HG03432 (cell line): ENCODE results near the gene ZNRF1.
"Not testable (repeated sequence)": the region's sequence is repeated elsewhere in the genome, so short reads cannot be mapped to it uniquely, and the experiment has no call there.

Experiments used
- ATAC-seq: cut with Tn5 transposase; IDR thresholded peaks from one replicate; pipeline ENCODE4 v1.9.1; 2021; ENCODE audit warnings: mild to moderate bottlenecking, moderate library complexity; ENCODE audit not compliant: unreplicated experiment

ZNRF1 gene

DNA sequence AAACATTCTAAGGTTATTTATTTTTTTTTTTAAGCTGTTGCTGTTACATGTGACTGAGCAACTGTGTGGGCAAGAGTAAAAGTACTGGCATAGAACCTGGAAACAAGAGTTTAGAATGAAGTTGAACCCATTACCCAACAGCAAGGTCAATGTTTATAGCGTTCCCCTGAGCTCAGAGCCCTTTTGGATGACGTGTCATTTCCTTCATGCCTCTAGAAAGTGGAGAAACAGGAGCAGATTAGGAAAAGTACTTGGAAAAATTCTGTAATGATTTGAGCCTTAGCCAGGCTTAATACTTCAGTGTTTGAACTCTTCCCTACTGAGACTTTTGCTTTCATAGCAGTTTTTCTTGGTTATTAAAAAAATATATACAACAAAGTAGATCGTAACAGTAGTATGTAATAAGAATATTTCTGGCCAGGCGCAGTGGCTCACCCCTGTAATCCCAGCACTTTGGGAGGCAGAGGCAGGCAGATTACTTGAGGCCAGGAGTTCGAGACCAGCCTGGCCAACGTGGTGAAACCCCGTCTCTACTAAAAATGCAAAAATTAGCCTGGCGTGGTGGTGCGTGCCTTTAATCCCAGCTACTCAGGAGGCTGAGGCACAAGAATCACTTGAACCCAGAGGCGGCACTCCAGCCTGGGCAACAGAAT, 27.5 kb downstream of the ZNRF1 start:
- ATAC-seq: not testable (repeated sequence)

GRCh38 chr16:75026892-75027391, 28.1 kb downstream of the ZNRF1 start:
- no peak for ATAC-seq

DNA sequence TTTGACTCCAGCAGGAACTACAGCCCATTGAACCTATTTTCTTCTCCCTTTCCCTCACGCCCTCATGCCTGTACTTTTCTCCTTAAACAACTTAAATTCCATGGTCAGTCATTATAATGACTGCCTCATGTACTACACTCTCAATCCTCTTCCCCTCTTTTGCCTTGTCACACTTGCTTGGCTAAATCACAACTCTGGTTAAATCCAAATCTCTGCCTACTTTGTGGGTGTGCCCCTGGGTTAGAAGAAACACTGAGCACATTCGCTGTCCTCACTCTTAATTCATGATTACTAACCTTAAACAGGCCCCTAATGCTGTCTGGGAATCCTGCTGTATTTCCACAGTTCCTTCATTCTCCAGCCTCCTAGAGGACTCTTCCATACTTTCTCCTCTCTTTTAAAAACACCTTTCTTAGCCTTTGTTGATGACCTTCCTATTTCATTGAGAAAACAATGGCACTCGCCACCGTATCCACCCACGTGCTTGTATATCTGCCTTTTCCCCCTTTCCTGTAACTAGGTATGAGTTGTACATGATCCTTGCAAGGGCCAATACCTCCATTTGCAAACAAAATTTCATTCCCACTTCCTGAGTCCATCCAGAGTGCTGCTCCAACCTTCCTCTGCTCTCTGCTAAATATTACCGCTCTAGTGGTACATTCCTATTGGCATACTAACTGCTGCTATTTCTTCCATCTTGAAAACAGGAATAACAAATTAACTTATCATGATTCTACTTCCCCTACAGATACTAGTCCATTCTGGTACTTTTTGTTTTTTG, 28.9 kb downstream of the ZNRF1 start:
- ATAC-seq: no peak

GRCh38 chr16:75028544-75029135, 29.8 kb downstream of the ZNRF1 start:
- no peak for ATAC-seq

- ATAC-seq: no peak
Observed at GRCh38 chr16:75029854-75030253, 31.0 kb downstream of the ZNRF1 start.

DNA sequence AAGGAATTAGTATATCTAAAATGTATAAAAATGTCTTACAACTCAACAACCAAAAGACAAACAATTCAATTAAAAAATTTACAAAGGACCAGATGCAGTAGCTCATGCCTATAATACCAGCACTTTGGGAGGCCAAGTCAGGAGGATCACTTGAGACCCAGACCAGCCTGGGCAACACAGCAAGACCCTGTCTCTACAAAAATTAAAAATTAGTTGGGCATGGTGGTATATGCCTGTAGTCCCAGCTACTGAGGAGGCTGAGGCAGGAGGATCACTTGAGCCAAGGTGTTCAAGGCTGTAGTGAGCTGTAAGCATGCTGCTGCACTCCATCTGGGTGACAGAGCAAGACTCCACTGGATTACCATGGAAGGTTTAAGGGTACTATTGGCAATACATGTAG, 33.8 kb downstream of the ZNRF1 start:
- no peak for ATAC-seq

DNA sequence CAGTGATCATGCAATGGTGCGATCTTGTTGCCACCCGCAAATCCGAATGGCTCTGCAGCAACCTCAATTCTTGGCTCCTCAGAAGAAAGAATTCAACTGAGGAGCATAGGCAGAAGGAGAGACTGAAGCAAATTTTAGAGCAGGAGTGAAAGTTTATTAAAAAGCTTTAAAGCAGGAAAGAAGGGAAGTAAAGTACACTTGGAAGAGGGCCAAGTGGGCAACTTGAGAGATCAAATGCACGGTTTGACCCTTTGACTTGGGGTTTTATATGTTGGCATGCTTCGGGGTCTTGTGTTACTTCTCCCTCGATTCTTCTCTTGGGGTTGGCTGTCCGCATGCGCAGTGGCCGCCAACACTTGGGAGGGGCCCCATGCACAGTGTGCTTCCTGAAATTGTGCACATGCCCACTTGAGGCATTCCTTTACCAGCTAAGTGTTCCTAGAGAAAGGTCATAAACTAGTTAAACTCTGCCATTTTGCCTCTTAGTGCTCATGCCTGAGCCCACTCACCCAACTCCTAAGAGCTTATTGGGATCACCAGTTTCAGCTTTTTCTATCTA, 36.7 kb downstream of the ZNRF1 start:
- no peak for ATAC-seq

- no peak for ATAC-seq
Observed at GRCh38 chr16:75038036-75038858, 39.4 kb downstream of the ZNRF1 start.

GRCh38 chr16:75039941-75040340, 41.1 kb downstream of the ZNRF1 start:
- ATAC-seq: no peak

- no peak for ATAC-seq
Observed at GRCh38 chr16:75042426-75043174, 43.8 kb downstream of the ZNRF1 start.

DNA sequence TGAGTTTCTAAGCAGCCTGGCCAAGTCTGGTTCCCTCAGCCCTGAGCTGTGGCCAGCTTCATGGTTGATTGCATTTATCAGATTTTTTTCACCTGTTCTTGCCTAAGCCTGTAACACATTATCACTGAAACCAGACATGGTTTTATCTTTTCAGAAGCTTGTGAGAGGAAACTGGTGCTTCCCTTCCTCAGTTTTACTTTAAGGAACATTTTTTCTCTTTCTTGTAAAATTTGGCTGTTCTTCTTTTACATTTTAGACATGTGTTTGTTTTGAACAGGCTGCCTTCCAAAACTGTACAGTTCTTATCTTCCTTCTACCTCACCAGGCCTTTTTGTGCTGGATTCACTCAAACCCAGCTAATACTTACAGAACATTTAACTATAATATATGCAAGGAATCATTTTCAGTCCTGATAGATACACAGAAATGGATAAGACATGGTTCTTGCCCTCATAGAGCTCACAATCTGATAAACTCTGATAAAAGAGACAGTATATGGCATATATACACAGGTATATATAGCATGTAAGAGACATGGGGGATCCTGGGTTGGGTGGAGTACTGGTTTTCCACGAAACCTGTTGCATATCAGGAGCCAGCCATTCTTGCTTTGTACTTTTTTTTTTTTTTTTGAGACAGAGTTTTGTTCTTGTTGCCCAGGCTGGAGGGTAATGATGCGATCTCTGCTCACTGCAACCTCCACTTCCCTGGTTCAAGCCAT, 44.5 kb downstream of the ZNRF1 start:
- peak; percentile 83 for ATAC-seq

DNA sequence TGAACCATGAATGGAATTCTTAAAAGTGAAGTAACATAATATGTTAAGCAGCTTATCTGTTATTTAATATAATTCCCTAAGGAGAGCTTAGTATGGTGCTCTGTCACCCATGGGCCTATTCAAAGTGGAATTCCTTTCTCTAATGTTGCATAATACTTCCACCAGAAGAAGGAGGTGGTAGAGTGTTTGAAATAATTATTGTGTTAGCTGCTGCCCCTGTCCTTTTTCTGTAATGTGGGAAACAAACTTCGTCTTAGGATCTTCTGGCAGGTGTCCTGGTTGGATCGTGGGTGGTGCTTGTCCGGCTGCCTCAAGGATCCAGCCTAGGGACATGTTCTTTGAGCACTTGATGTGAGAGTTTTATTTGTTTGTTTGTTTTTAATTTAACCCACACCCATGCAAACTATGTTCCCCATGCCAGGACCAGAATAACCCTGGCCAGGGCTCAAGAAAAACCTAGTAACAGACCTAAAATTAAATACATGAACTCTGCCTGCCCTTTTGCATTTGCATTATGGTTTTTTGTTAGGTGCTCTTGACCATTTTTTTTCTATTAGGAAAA, 46.1 kb downstream of the ZNRF1 start:
- no peak for ATAC-seq

- ATAC-seq: no peak
Observed at GRCh38 chr16:75045424-75045823, 46.6 kb downstream of the ZNRF1 start.

DNA sequence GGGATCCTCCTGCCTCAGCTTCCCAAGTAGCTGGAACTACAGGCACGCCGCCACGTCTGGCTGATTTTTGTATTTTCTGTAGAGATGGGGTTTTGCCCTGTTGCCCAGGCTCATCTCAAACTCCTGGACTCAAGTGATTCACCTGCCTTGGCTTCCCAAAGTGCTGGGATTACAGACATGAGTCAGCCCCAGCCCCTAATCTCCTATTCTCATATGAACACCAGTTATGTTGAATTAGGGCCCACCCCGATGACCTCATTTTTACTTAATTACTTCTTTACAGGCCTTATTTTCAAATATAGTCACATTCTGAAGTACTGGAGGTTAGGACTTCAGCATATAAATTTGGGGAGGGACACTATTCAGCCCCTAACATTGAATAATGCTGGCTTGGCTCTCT, 49.2 kb downstream of the ZNRF1 start:
- ATAC-seq: no peak

DNA sequence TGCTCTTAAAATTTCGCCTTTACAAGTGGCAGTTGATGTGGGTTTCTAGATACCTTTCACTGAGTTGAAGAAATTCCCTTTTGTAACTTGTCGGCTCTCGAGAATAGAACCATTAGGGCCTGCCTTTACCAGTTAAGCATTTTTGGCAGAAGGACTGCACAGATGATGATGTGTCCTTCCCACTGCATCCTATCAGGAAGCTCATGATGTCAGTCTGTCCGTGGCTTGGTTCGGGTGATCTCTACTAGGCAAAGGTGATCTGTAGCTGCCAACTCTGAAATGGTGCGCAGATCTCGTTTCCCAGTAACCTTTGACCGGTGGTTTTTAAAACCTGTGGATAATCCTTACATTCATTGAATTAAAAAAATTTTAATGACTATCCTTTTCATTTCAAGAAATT, 49.7 kb downstream of the ZNRF1 start:
- ATAC-seq: no peak

- no peak for ATAC-seq
Observed at GRCh38 chr16:75052481-75053202, 53.8 kb downstream of the ZNRF1 start.

DNA sequence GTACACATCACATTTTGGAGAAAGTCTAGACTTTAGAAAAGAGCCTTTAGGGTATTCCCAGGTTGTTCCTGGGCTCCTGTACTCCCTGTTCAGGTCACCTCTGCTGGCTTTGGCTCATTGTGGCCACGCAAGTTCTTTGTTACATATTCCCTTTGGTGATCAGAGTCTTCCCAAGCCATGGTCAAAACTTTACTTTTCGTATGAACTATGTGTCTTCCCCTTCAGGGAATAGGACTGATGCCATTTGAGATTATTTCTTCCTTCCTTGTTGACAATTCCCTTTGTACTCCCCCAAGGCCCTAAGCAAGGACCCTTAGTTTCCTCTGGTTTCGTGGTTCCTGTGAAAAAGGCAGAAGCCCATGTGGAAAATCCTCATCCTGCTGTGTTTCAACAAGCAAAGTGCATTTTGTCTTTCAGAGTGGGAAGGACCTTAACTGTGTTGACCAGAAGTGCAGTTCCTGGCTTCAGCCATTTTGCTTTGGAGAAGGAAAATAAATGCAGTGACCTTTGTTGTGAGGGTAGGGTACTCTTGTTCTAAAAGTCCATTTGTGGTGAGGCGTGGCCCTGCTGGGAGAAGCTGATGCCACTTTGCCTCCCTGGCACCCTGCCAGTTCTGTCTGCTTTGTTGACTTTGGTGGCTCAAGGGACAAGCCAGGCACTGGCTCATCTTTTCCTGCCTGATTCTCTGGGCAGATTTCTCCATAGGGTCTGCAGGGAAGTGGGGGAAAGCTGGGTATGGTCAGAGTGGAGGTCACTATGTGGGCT, 55.1 kb downstream of the ZNRF1 start:
- no peak for ATAC-seq

DNA sequence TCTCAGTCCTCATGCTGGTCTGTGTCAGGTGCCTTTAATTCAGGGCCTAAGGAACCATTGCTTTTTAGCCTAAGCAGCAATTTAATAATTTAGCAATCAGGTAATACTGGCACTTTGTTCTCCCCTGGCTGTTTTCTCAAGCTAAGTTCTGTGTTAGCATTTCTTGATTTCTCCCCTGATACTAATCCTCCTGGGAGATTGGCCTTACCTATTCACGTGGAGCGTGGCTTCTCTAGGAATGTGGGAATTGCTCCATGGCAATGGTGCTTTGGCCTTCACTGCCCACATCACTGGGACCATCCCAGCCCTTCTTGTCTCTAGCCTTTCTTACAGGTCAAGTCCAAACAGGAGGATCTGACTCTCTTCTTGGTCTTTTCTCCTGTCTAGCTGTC, 55.7 kb downstream of the ZNRF1 start:
- ATAC-seq: no peak
